ENCODE results near the gene HOXD11. TPM values are rescaled to one million over a fixed set of nuclear protein-coding genes. Genes with fewer than 3 reads are reported as not detected.

Gene HOXD11
- total RNA-seq, 1 experiment from 2014 or later, result not detected

GRCh38 chr2:176114120-176114929, 7.2 kb downstream of the HOXD11 start:
- Mint-ChIP-seq H3K36me3 (0 out of 2 replicates have a peak, but pooled peaks cover 7% of the 10 kb centered on the region), H3K4me1 (peaks cover 22% of the 10 kb centered on the region), H3K27ac (no peak overlapping the region), H3K27me3 (ENCODE audit: low read depth) (peaks cover 100% of the 10 kb centered on the region), H3K9me3 (peaks cover 4% of the 10 kb centered on the region), H3K4me3 (no peak overlapping the region)
- DNase-seq (ENCODE audit: low spot score), result no peak
- no peak for TF ChIP-seq FOXK1 (CRISPR knock-in tag; IDR thresholded peaks at IDR 0.05)
- TF ChIP-seq CDX4 (CRISPR knock-in tag; IDR thresholded peaks at IDR 0.05; ENCODE audit: borderline replicate concordance), result no peak
- TF ChIP-seq IRF2 (CRISPR knock-in tag; IDR thresholded peaks at IDR 0.05; ENCODE audit: borderline replicate concordance, low read depth), result no peak
- no peak for TF ChIP-seq ZNF121 (CRISPR knock-in tag; IDR thresholded peaks at IDR 0.05)
- no peak for TF ChIP-seq OVOL2 (CRISPR knock-in tag; IDR thresholded peaks at IDR 0.05; ENCODE audit: borderline replicate concordance)
- TF ChIP-seq ZNF317 (CRISPR knock-in tag; IDR thresholded peaks at IDR 0.05; ENCODE audit: borderline replicate concordance, low read depth), result no peak
- no peak for TF ChIP-seq ZMAT4 (CRISPR knock-in tag; IDR thresholded peaks at IDR 0.05)
- no peak for TF ChIP-seq NFYB (CRISPR knock-in tag; conservative IDR thresholded peaks at IDR 0.05; ENCODE audit: low read depth)
- TF ChIP-seq ZSCAN18 (CRISPR knock-in tag; IDR thresholded peaks at IDR 0.05), result no peak
- no peak for TF ChIP-seq ETV6 (CRISPR knock-in tag; IDR thresholded peaks at IDR 0.05)
- TF ChIP-seq ZNF138 (CRISPR knock-in tag; conservative IDR thresholded peaks at IDR 0.05), result no peak
- TF ChIP-seq USF1 (CRISPR knock-in tag; IDR thresholded peaks at IDR 0.05), result no peak
- ChIA-PET POLR2A (no interaction called here), CTCF (interaction anchor here (1.4 to 1.7 kb wide), 3 partner anchors 13 to 26 kb away, joined by 6 to 9 read pairs (median 6); no protein-coding TSS in a partner anchor)
- no peak for ATAC-seq

GRCh38 chr2:176114930-176115625, 8.0 kb downstream of the HOXD11 start:
- DNase-seq (ENCODE audit: low spot score) (no peak), ATAC-seq (peak; percentile 10; the same call in 1 of the 2 replicates)
- H3K27ac Mint-ChIP-seq, result no peak overlapping the region
- no peak for TF ChIP-seq NR2C2 (CRISPR knock-in tag; IDR thresholded peaks at IDR 0.05)
- no peak for TF ChIP-seq NFATC4 (CRISPR knock-in tag; IDR thresholded peaks at IDR 0.05)
- TF ChIP-seq GTF2I (CRISPR knock-in tag; conservative IDR thresholded peaks at IDR 0.05), result no peak
- POLR2A ChIA-PET, result no interaction called here
- H3K4me3 Mint-ChIP-seq, result no peak overlapping the region
- CTCF ChIA-PET, result interaction anchor here (1.5 to 1.7 kb wide), 2 partner anchors 18 to 26 kb away, joined by 6 to 9 read pairs; no protein-coding TSS in a partner anchor
- peaks cover 19% of the 10 kb centered on the region for H3K4me1 Mint-ChIP-seq
- H3K27me3 Mint-ChIP-seq (ENCODE audit: low read depth), result peaks cover 100% of the 10 kb centered on the region
- peaks cover 4% of the 10 kb centered on the region for H3K9me3 Mint-ChIP-seq
- H3K36me3 Mint-ChIP-seq, result 0 out of 2 replicates have a peak, but pooled peaks cover 7% of the 10 kb centered on the region

GRCh38 chr2:176115883-176116813, 9.1 kb downstream of the HOXD11 start, which contains the start of gene HOXD10:
HOXD10 (plus strand) TSS chr2:176116778; CDS start chr2:176116834, 56 bp downstream.
- peak within 1 kb of the TSS; percentile 54 for H3K4me3 Mint-ChIP-seq
- peak; percentile 75 for DNase-seq (ENCODE audit: low spot score)
- H3K27me3 Mint-ChIP-seq (ENCODE audit: low read depth), result peaks cover 100% of the 10 kb centered on the region
- no peak within 1 kb of the TSS for H3K27ac Mint-ChIP-seq
- peaks cover 4% of the 10 kb centered on the region for H3K9me3 Mint-ChIP-seq
- peaks cover 19% of the 10 kb centered on the region for H3K4me1 Mint-ChIP-seq
- ChIA-PET CTCF (interaction anchor here (0.9 to 1.7 kb wide), 2 partner anchors 25 to 72 kb away, joined by 3 to 9 read pairs; no protein-coding TSS in a partner anchor), POLR2A (no interaction called here)
- H3K36me3 Mint-ChIP-seq, result 0 out of 2 replicates have a peak, but pooled peaks cover 7% of the 10 kb centered on the region
- ATAC-seq, result peak; percentile 76
- TF ChIP-seq ZNF121 (CRISPR knock-in tag; IDR thresholded peaks at IDR 0.05), result no peak
- TF ChIP-seq PRDM15 (CRISPR knock-in tag; IDR thresholded peaks at IDR 0.05), result no peak

All from WTC11 (cell line).